HEK293 (cell line): ENCODE results near the gene TSC2.

ENCODE experiments used
- CTCF ChIA-PET: fragments of 350-600 bp; formaldehyde crosslinking; extraction: SDS; loops from one replicate; lab custom pipeline; 2021; ENCODE audit warnings: antibody characterized with exemption; lab: Yijun Ruan, JAX
- POLR2A ChIA-PET: fragments of 300-600 bp; formaldehyde crosslinking; extraction: SDS; loops from one replicate; lab custom pipeline; 2020; ENCODE audit warnings: antibody characterized with exemption, inconsistent platforms; lab: Yijun Ruan, JAX
- H3K27ac ChIP-seq: fragments of 200-500 bp; sonication (Bioruptor generic); 2 replicates; pipeline ENCODE4 v1.5.1; 2014; ENCODE audit warnings: low read depth, low read length, control low read depth, inconsistent platforms; ENCODE audit errors: extremely low read depth
- H3K36me3 ChIP-seq, 2 experiments: fragments of 200-500 bp in 1 of 2; sonication (Bioruptor generic) in 1 of 2; 1 replicate in 1 of 2; 2 replicates in 1 of 2; pipeline ENCODE4 v1.5.1; 2014 to 2017; ENCODE audit warnings: inconsistent platforms in 2 of 2, low read length in 2 of 2; ENCODE audit not compliant: control insufficient read depth in 2 of 2, insufficient read depth in 1 of 2
- H3K4me1 ChIP-seq: fragments of 200-500 bp; sonication (Bioruptor generic); 2 replicates; pipeline ENCODE4 v1.5.1; 2014; ENCODE audit warnings: mild to moderate bottlenecking, low read length, inconsistent platforms; ENCODE audit not compliant: control insufficient read depth, insufficient read depth
- H3K4me3 ChIP-seq: 2 replicates; pipeline ENCODE4 v1.5.1; 2011; ENCODE audit warnings: low read depth, mild to moderate bottlenecking, control low read depth, low read length, moderate library complexity
- H3K9me3 ChIP-seq: fragments of 200-500 bp; sonication (Bioruptor generic); 2 replicates; pipeline ENCODE4 v1.5.1; 2014; ENCODE audit warnings: low read depth, low read length, inconsistent platforms; ENCODE audit not compliant: control insufficient read depth, insufficient read depth
- BCL11A ChIP-seq: fragments of 450-650 bp; formaldehyde crosslinking; IDR thresholded peaks from 2 replicates; pipeline ENCODE4 v1.5.1; 2016; ENCODE audit warnings: low read depth, missing biosample characterization, missing genetic modification characterization
- KLF10 ChIP-seq: fragments of 450-650 bp; IDR thresholded peaks from 2 replicates; pipeline ENCODE4 v1.5.1; 2018; ENCODE audit warnings: missing biosample characterization, mild to moderate bottlenecking, missing genetic modification characterization
- KLF9 ChIP-seq: fragments of 450-650 bp; formaldehyde crosslinking; IDR thresholded peaks from 2 replicates; pipeline ENCODE4 v1.5.1; 2016; ENCODE audit warnings: missing biosample characterization, missing genetic modification characterization, low read depth
- YY1 ChIP-seq: fragments of 450-650 bp; formaldehyde crosslinking; IDR thresholded peaks from 2 replicates; pipeline ENCODE4 v1.5.1; 2018; ENCODE audit warnings: missing biosample characterization, missing genetic modification characterization
- ZNF114 ChIP-seq: fragments of 450-650 bp; formaldehyde crosslinking; IDR thresholded peaks from 2 replicates; pipeline ENCODE4 v1.5.0; 2017; ENCODE audit warnings: missing biosample characterization, missing genetic modification characterization
- ZNF121 ChIP-seq: fragments of 450-650 bp; formaldehyde crosslinking; IDR thresholded peaks from 2 replicates; pipeline ENCODE4 v1.5.1; 2016; ENCODE audit warnings: missing biosample characterization, missing genetic modification characterization
- ZNF155 ChIP-seq: fragments of 450-650 bp; formaldehyde crosslinking; IDR thresholded peaks from 2 replicates; pipeline ENCODE4 v1.5.1; 2016; ENCODE audit warnings: missing biosample characterization, missing genetic modification characterization
- ZNF169 ChIP-seq: fragments of 450-650 bp; formaldehyde crosslinking; IDR thresholded peaks from 2 replicates; pipeline ENCODE4 v1.5.1; 2016; ENCODE audit warnings: missing biosample characterization, missing genetic modification characterization
- ZNF19 ChIP-seq: fragments of 450-650 bp; formaldehyde crosslinking; IDR thresholded peaks from 2 replicates; pipeline ENCODE4; 2016; ENCODE audit warnings: missing biosample characterization, missing genetic modification characterization, low read depth
- ZNF211 ChIP-seq: fragments of 450-650 bp; formaldehyde crosslinking; IDR thresholded peaks from 2 replicates; pipeline ENCODE4 v1.5.1; 2016; ENCODE audit warnings: low read depth, missing biosample characterization, missing genetic modification characterization
- ZNF239 ChIP-seq: fragments of 450-650 bp; formaldehyde crosslinking; IDR thresholded peaks from 2 replicates; pipeline ENCODE4 v1.5.1; 2016; ENCODE audit warnings: missing biosample characterization, missing genetic modification characterization
- ZNF266 ChIP-seq: fragments of 450-650 bp; formaldehyde crosslinking; IDR thresholded peaks from 2 replicates; pipeline ENCODE4 v1.5.1; 2016; ENCODE audit warnings: missing biosample characterization, missing genetic modification characterization, low read depth
- ZNF37A ChIP-seq: fragments of 450-650 bp; IDR thresholded peaks from 2 replicates; pipeline ENCODE4 v1.5.1; 2018; ENCODE audit warnings: missing biosample characterization, missing genetic modification characterization
- ZNF398 ChIP-seq: fragments of 450-650 bp; formaldehyde crosslinking; IDR thresholded peaks from 2 replicates; pipeline ENCODE4 v1.5.1; 2017; ENCODE audit warnings: missing biosample characterization, missing genetic modification characterization
- ZNF416 ChIP-seq: fragments of 450-650 bp; formaldehyde crosslinking; IDR thresholded peaks from 2 replicates; pipeline ENCODE4 v1.5.1; 2016; ENCODE audit warnings: missing biosample characterization, missing genetic modification characterization
- ZNF529 ChIP-seq: fragments of 450-650 bp; formaldehyde crosslinking; IDR thresholded peaks from 2 replicates; pipeline ENCODE4 v1.5.1; 2017; ENCODE audit warnings: missing genetic modification characterization, missing biosample characterization; ENCODE audit not compliant: insufficient replicate concordance
- ZNF549 ChIP-seq: fragments of 450-650 bp; IDR thresholded peaks from 2 replicates; pipeline ENCODE4 v1.5.1; 2018; ENCODE audit warnings: missing biosample characterization, missing genetic modification characterization, mild to moderate bottlenecking, inconsistent platforms, moderate library complexity
- ZNF571 ChIP-seq: fragments of 450-650 bp; formaldehyde crosslinking; IDR thresholded peaks from 2 replicates; pipeline ENCODE4 v1.5.0; 2017; ENCODE audit warnings: missing biosample characterization, missing genetic modification characterization
- ZNF654 ChIP-seq: fragments of 450-650 bp; formaldehyde crosslinking; IDR thresholded peaks from 2 replicates; pipeline ENCODE4 v1.5.1; 2016; ENCODE audit warnings: low read depth, missing biosample characterization, missing genetic modification characterization
- ZNF768 ChIP-seq: fragments of 450-650 bp; formaldehyde crosslinking; IDR thresholded peaks from 2 replicates; pipeline ENCODE4 v1.5.1; 2018; ENCODE audit warnings: missing biosample characterization, mild to moderate bottlenecking, missing genetic modification characterization
- ZNF830 ChIP-seq: fragments of 450-650 bp; IDR thresholded peaks from 2 replicates; pipeline ENCODE4 v1.5.0; 2018; ENCODE audit warnings: missing biosample characterization, missing genetic modification characterization, low read depth, mild to moderate bottlenecking, moderate library complexity
- TF ChIP-seq, protein P1 (sequence below): fragments of 450-650 bp; formaldehyde crosslinking; IDR thresholded peaks from 2 replicates; pipeline ENCODE4 v1.5.1; 2016; ENCODE audit warnings: missing biosample characterization, missing genetic modification characterization
- TF ChIP-seq, protein P2 (sequence below): fragments of 450-650 bp; formaldehyde crosslinking; conservative IDR thresholded peaks from 2 replicates; pipeline ENCODE4 v1.5.1; 2016; ENCODE audit warnings: low read depth, missing biosample characterization, missing genetic modification characterization
- TF ChIP-seq, protein P3 (sequence below): fragments of 450-650 bp; formaldehyde crosslinking; IDR thresholded peaks from 2 replicates; pipeline ENCODE4 v1.5.1; 2016; ENCODE audit warnings: missing biosample characterization, missing genetic modification characterization, low read depth
- TF ChIP-seq, protein P4 (sequence below): fragments of 450-650 bp; formaldehyde crosslinking; IDR thresholded peaks from 2 replicates; pipeline ENCODE4; 2016; ENCODE audit warnings: missing biosample characterization, missing genetic modification characterization

Gene TSC2

GRCh38 chr16:2047330-2048115 is at the start of gene TSC2, which contains the start of gene NTHL1:
TSC2 (plus strand) TSS chr16:2047985; CDS start chr16:2048616, 631 bp downstream.
NTHL1 (minus strand) TSS chr16:2047834; CDS start chr16:2047823, 11 bp downstream.
- CTCF ChIA-PET = interaction anchor here (0.6 to 2.6 kb wide), 9 partner anchors 15 to 93 kb away, joined by 3 to 12 read pairs (median 3); no protein-coding TSS in a partner anchor
- H3K27ac ChIP-seq = peak within 1 kb of the TSS; percentile 58; the same call in 1 of the 2 replicates
- H3K4me1 ChIP-seq = no peaks in the 10 kb centered on the region
- H3K4me3 ChIP-seq = peak within 1 kb of the TSS; percentile 82
- POLR2A ChIA-PET = interaction anchor here (0.5 to 3.3 kb wide), 13 partner anchors 9 to 107 kb away, joined by 3 to 37 read pairs (median 4); partner anchors contain the start of genes NHERF2, RPS2 and TRAF7
- no peaks in the 10 kb centered on the region for H3K9me3 ChIP-seq
- peaks cover 13 to 37% of the 10 kb centered on the region in 2 experiments; a peak in 2 of 3 replicates for H3K36me3 ChIP-seq
- peak; percentile 94 for TF ChIP-seq YY1
- TF ChIP-seq ZNF169 = no peak
- TF ChIP-seq ZNF549 (tag by site-specific recombination) = no peak
- peak; percentile 72 for TF ChIP-seq KLF10 (tag by site-specific recombination)
- TF ChIP-seq ZNF211 = no peak
- TF ChIP-seq, protein P1, sequence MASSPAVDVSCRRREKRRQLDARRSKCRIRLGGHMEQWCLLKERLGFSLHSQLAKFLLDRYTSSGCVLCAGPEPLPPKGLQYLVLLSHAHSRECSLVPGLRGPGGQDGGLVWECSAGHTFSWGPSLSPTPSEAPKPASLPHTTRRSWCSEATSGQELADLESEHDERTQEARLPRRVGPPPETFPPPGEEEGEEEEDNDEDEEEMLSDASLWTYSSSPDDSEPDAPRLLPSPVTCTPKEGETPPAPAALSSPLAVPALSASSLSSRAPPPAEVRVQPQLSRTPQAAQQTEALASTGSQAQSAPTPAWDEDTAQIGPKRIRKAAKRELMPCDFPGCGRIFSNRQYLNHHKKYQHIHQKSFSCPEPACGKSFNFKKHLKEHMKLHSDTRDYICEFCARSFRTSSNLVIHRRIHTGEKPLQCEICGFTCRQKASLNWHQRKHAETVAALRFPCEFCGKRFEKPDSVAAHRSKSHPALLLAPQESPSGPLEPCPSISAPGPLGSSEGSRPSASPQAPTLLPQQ = peak; percentile 97
- no peak for TF ChIP-seq ZNF654 (tag by site-specific recombination)
- no peak for TF ChIP-seq ZNF114
- no peak for TF ChIP-seq ZNF37A (tag by site-specific recombination)
- TF ChIP-seq KLF9 (tag by site-specific recombination) = peak; percentile 47; the same call in 1 of the 2 replicates
- no peak for TF ChIP-seq ZNF155
- TF ChIP-seq ZNF571 (tag by site-specific recombination) = no peak
- TF ChIP-seq ZNF398 (tag by site-specific recombination) = no peak; the same call in 1 of the 2 replicates
- TF ChIP-seq ZNF830 (tag by site-specific recombination) = no peak
- TF ChIP-seq ZNF529 (tag by site-specific recombination) = no peak
- no peak for TF ChIP-seq ZNF239 (tag by site-specific recombination)
- TF ChIP-seq ZNF121 (tag by site-specific recombination) = no peak
- TF ChIP-seq ZNF416 (tag by site-specific recombination) = no peak
- no peak for TF ChIP-seq ZNF19 (tag by site-specific recombination)
- TF ChIP-seq, protein P2, sequence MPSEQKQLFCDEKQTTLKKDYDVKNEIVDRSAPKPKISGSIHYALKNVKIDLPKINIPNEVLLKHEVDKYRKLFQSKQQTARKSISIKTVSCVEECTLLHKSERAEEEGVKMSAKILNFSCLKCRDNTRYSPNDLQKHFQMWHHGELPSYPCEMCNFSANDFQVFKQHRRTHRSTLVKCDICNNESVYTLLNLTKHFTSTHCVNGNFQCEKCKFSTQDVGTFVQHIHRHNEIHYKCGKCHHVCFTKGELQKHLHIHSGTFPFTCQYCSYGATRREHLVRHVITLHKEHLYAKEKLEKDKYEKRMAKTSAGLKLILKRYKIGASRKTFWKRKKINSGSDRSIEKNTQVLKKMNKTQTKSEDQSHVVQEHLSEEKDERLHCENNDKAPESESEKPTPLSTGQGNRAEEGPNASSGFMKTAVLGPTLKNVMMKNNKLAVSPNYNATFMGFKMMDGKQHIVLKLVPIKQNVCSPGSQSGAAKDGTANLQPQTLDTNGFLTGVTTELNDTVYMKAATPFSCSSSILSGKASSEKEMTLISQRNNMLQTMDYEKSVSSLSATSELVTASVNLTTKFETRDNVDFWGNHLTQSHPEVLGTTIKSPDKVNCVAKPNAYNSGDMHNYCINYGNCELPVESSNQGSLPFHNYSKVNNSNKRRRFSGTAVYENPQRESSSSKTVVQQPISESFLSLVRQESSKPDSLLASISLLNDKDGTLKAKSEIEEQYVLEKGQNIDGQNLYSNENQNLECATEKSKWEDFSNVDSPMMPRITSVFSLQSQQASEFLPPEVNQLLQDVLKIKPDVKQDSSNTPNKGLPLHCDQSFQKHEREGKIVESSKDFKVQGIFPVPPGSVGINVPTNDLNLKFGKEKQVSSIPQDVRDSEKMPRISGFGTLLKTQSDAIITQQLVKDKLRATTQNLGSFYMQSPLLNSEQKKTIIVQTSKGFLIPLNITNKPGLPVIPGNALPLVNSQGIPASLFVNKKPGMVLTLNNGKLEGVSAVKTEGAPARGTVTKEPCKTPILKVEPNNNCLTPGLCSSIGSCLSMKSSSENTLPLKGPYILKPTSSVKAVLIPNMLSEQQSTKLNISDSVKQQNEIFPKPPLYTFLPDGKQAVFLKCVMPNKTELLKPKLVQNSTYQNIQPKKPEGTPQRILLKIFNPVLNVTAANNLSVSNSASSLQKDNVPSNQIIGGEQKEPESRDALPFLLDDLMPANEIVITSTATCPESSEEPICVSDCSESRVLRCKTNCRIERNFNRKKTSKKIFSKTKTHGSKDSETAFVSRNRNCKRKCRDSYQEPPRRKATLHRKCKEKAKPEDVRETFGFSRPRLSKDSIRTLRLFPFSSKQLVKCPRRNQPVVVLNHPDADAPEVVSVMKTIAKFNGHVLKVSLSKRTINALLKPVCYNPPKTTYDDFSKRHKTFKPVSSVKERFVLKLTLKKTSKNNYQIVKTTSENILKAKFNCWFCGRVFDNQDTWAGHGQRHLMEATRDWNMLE (tag by site-specific recombination) = peak; percentile 63
- TF ChIP-seq ZNF266 (tag by site-specific recombination) = no peak
- TF ChIP-seq, protein P3, sequence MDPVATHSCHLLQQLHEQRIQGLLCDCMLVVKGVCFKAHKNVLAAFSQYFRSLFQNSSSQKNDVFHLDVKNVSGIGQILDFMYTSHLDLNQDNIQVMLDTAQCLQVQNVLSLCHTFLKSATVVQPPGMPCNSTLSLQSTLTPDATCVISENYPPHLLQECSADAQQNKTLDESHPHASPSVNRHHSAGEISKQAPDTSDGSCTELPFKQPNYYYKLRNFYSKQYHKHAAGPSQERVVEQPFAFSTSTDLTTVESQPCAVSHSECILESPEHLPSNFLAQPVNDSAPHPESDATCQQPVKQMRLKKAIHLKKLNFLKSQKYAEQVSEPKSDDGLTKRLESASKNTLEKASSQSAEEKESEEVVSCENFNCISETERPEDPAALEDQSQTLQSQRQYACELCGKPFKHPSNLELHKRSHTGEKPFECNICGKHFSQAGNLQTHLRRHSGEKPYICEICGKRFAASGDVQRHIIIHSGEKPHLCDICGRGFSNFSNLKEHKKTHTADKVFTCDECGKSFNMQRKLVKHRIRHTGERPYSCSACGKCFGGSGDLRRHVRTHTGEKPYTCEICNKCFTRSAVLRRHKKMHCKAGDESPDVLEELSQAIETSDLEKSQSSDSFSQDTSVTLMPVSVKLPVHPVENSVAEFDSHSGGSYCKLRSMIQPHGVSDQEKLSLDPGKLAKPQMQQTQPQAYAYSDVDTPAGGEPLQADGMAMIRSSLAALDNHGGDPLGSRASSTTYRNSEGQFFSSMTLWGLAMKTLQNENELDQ (tag by site-specific recombination) = no peak
- TF ChIP-seq, protein P4, sequence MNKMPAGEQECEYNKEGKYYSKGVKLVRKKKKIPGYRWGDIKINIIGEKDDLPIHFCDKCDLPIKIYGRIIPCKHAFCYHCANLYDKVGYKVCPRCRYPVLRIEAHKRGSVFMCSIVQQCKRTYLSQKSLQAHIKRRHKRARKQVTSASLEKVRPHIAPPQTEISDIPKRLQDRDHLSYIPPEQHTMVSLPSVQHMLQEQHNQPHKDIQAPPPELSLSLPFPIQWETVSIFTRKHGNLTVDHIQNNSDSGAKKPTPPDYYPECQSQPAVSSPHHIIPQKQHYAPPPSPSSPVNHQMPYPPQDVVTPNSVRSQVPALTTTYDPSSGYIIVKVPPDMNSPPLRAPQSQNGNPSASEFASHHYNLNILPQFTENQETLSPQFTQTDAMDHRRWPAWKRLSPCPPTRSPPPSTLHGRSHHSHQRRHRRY (tag by site-specific recombination) = no peak
- TF ChIP-seq ZNF768 = no peak
- TF ChIP-seq BCL11A (tag by site-specific recombination) = no peak
